Neural cell (in vitro differentiated cells): Measurements from ENCODE around the gene PYGO1. TPM values are rescaled to one million over a fixed set of nuclear protein-coding genes. Genes with fewer than 3 reads are reported as not detected.

Source experiments
- H2AFZ ChIP-seq: fragments of 200-600, 300-800 bp; sonication (generic), shearing (Covaris generic); 2 replicates; pipeline ENCODE4 v1.6.0; 2014; ENCODE audit warnings: low read depth, mild to moderate bottlenecking, antibody characterized with exemption, low read length, moderate library complexity
- H3F3A ChIP-seq: fragments of 200-600 bp; shearing (Covaris generic); 2 replicates; pipeline ENCODE4 v1.6.1; 2016; ENCODE audit warnings: mild to moderate bottlenecking, moderate library complexity, mixed read lengths, antibody characterized with exemption, low read length; ENCODE audit not compliant: insufficient read depth, poor library complexity, severe bottlenecking
- H3K27ac ChIP-seq: fragments of 200-600, 300-800 bp; sonication (generic), shearing (Covaris generic); 2 replicates; pipeline ENCODE4 v1.5.1; 2014; ENCODE audit warnings: mild to moderate bottlenecking, low read length, moderate library complexity
- H3K27me3 ChIP-seq: fragments of 300-800, 200-600 bp; sonication (generic), shearing (Covaris generic); 2 replicates; pipeline ENCODE4 v1.6.0; 2014; ENCODE audit warnings: mild to moderate bottlenecking, low read depth, low read length, moderate library complexity; ENCODE audit not compliant: insufficient read depth
- H3K36me3 ChIP-seq: fragments of 300-800, 200-600 bp; sonication (generic), shearing (Covaris generic); 2 replicates; pipeline ENCODE4 v1.5.1; 2014; ENCODE audit warnings: mild to moderate bottlenecking, antibody characterized with exemption, low read length, moderate library complexity; ENCODE audit not compliant: insufficient read depth
- H3K4me2 ChIP-seq: fragments of 300-800, 200-600 bp; sonication (generic), shearing (Covaris generic); 2 replicates; pipeline ENCODE4 v1.6.0; 2014; ENCODE audit warnings: mild to moderate bottlenecking, low read length
- H3K4me3 ChIP-seq: fragments of 300-800, 200-600 bp; sonication (generic), shearing (Covaris generic); 2 replicates; pipeline ENCODE4 v1.5.1; 2014; ENCODE audit warnings: mild to moderate bottlenecking, low read length, moderate library complexity
- H3K79me2 ChIP-seq: fragments of 200-600 bp; shearing (Covaris generic); replicated peaks from 2 replicates; pipeline ENCODE4 v1.6.0; 2014; ENCODE audit warnings: mild to moderate bottlenecking, low read length, moderate library complexity; ENCODE audit not compliant: insufficient read depth
- H3K9ac ChIP-seq: fragments of 300-800, 200-600 bp; sonication (generic), shearing (Covaris generic); 2 replicates; pipeline ENCODE4 v1.6.1; 2016; ENCODE audit warnings: mild to moderate bottlenecking, low read length, mixed read lengths
- H3K9me2 ChIP-seq: fragments of 200-600 bp; shearing (Covaris generic); 2 replicates; pipeline ENCODE4 v1.6.1; 2016; ENCODE audit warnings: mild to moderate bottlenecking, low read length, mixed read lengths; ENCODE audit not compliant: insufficient read depth
- H3K9me3 ChIP-seq: fragments of 200-600, 300-800 bp; sonication (generic), shearing (Covaris generic); 2 replicates; pipeline ENCODE4 v1.6.1; 2016; ENCODE audit warnings: mild to moderate bottlenecking, mixed run types, low read length, moderate library complexity, mixed read lengths
- H4K20me1 ChIP-seq: fragments of 200-600 bp; shearing (Covaris generic); 2 replicates; pipeline ENCODE4 v1.6.1; 2016; ENCODE audit warnings: mild to moderate bottlenecking, mixed run types; ENCODE audit not compliant: insufficient read depth
- CTCF ChIP-seq: fragments of 450-650 bp; IDR thresholded peaks from 2 replicates; pipeline ENCODE4 v1.5.1; 2014; ENCODE audit warnings: antibody characterized with exemption, mild to moderate bottlenecking, moderate library complexity; ENCODE audit not compliant: poor library complexity, severe bottlenecking
- EP300 ChIP-seq: fragments of 450-650 bp; conservative IDR thresholded peaks from 2 replicates; pipeline ENCODE4 v1.6.1; 2014; ENCODE audit warnings: antibody characterized with exemption, mild to moderate bottlenecking, moderate library complexity; ENCODE audit not compliant: poor library complexity, severe bottlenecking
- EZH2 ChIP-seq: fragments of 200-600, 300-800 bp; shearing (Covaris generic), sonication (generic); IDR thresholded peaks from 2 replicates; pipeline ENCODE4 v1.6.1; 2014; ENCODE audit warnings: antibody characterized with exemption, low read length, borderline replicate concordance, mild to moderate bottlenecking; ENCODE audit not compliant: insufficient read depth, poor library complexity, severe bottlenecking
- MXI1 ChIP-seq: fragments of 450-650 bp; conservative IDR thresholded peaks from 2 replicates; pipeline ENCODE4 v1.6.1; 2014; ENCODE audit warnings: antibody characterized with exemption, mild to moderate bottlenecking; ENCODE audit not compliant: poor library complexity, severe bottlenecking
- POLR2AphosphoS5 ChIP-seq: IDR thresholded peaks from 2 replicates; pipeline ENCODE4 v1.6.1; 2012
- RAD21 ChIP-seq: fragments of 450-650 bp; conservative IDR thresholded peaks from 2 replicates; pipeline ENCODE4 v1.6.1; 2014; ENCODE audit warnings: antibody characterized with exemption, mild to moderate bottlenecking, moderate library complexity
- REST ChIP-seq: IDR thresholded peaks from 2 replicates; pipeline ENCODE4 v1.6.1; 2012; ENCODE audit warnings: borderline replicate concordance
- SMC3 ChIP-seq: fragments of 450-650 bp; conservative IDR thresholded peaks from 2 replicates; pipeline ENCODE4 v1.6.1; 2014; ENCODE audit warnings: antibody characterized with exemption, mild to moderate bottlenecking, moderate library complexity; ENCODE audit not compliant: poor library complexity
- TAF1 ChIP-seq: IDR thresholded peaks from 2 replicates; pipeline ENCODE4 v1.6.1; 2012; ENCODE audit warnings: low read depth
- polyA plus RNA-seq: library from polyadenylated mRNA; depleted of rRNA; stranded (reverse); fragments of >200 nt; gene quantifications from 2 replicates; pipeline ENCODE4 v1.2.3, GENCODE V29; 2014

Gene PYGO1
- polyA plus RNA-seq, 1 donor from 2014 or later, result 27.6 TPM

- Histone ChIP-seq H3K36me3 (no peaks in the 10 kb centered on the region), H4K20me1 (no peaks in the 10 kb centered on the region), H2AFZ (no peak overlapping the region), H3K9me2 (no peaks in the 10 kb centered on the region), H3F3A (no peaks in the 10 kb centered on the region), H3K9ac (no peak overlapping the region), H3K4me3 (no peak overlapping the region), H3K9me3 (no peaks in the 10 kb centered on the region), H3K27ac (no peak overlapping the region), H3K79me2 (no peaks in the 10 kb centered on the region), H3K4me2 (no peak overlapping the region), H3K27me3 (no peaks in the 10 kb centered on the region)
- TF ChIP-seq EP300, result no peak
- no peak for TF ChIP-seq TAF1
- no peak for TF ChIP-seq EZH2
- no peak for TF ChIP-seq CTCF
- no peak for TF ChIP-seq REST
- TF ChIP-seq POLR2AphosphoS5, result no peak
- no peak for TF ChIP-seq SMC3
- no peak for TF ChIP-seq MXI1
- no peak for TF ChIP-seq RAD21
Observed at GRCh38 chr15:55532944-55533343, 55.2 kb downstream of the PYGO1 start.

GRCh38 chr15:55530861-55531313 is 57.3 kb downstream of the PYGO1 start:
- Histone ChIP-seq H3F3A (no peaks in the 10 kb centered on the region), H3K36me3 (no peaks in the 10 kb centered on the region), H2AFZ (no peak overlapping the region), H3K27ac (no peak overlapping the region), H3K9me3 (no peaks in the 10 kb centered on the region), H4K20me1 (no peaks in the 10 kb centered on the region), H3K9me2 (no peaks in the 10 kb centered on the region), H3K9ac (no peak overlapping the region), H3K79me2 (no peaks in the 10 kb centered on the region), H3K27me3 (no peaks in the 10 kb centered on the region), H3K4me3 (no peak overlapping the region), H3K4me2 (no peak overlapping the region)
- no peak for TF ChIP-seq SMC3
- TF ChIP-seq RAD21, result no peak
- no peak for TF ChIP-seq TAF1

- Histone ChIP-seq H3F3A (no peaks in the 10 kb centered on the region), H3K9me2 (no peaks in the 10 kb centered on the region), H3K79me2 (no peaks in the 10 kb centered on the region), H4K20me1 (no peaks in the 10 kb centered on the region), H3K27me3 (no peaks in the 10 kb centered on the region), H3K4me2 (no peak overlapping the region), H3K27ac (no peak overlapping the region), H3K9ac (no peak overlapping the region), H3K9me3 (no peaks in the 10 kb centered on the region), H3K36me3 (no peaks in the 10 kb centered on the region), H2AFZ (no peak overlapping the region), H3K4me3 (no peak overlapping the region)
- TF ChIP-seq RAD21 (no peak), EP300 (no peak), CTCF (no peak), REST (no peak), POLR2AphosphoS5 (no peak)
Observed at GRCh38 chr15:55528812-55529211, 59.3 kb downstream of the PYGO1 start.
